OCI-M1 (cell line): ENCODE results near the gene RDM1.

Experiments
- DNase-seq: peaks from one replicate; lab custom pipeline; 2025; lab: John Stamatoyannopoulos, UW

The RDM1 gene

DNA sequence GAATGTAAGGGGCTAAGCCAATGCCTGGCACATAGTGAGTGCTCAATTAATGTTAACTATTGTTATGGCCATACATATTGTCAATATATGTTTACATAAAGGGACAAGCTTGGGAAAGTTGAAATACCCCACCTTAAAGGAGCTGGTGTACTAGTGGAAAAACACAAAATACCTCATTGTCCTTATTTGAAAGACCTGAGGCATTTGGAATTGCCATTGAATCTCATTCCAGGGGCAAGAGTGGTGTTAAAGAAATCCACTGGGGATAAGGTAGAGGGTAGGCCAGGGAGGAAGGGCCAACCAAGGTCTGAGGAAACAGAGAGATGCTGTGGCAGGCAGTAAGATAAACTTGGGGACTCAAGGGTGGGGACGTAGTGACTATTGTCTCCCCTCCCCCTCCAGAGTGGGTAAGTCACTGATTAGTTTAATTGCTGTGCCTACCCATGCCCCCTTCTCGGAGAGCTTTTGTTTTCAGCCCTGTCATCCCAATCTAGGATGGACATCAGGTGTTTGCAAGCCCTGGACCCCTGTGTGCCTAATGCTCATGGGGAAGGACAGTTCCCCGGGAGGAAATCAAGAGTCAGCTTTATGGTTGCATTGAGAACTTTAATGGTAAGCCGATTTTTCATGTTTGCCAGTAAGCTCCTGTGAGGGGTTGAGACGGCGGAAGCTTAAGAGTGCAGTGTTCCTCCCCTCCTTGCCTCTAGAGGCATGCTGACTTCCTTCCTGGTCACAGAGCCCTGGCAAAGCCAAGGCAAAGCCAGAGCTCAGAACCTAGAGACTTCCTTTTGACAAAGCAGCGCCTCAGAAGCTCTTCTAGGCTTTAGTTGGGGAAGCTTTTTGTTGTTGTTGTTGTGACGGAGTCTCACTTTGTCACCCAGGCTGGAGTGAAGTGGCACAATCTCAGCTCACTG is 59.4 kb downstream of the RDM1 start:
- no peak for DNase-seq

DNA sequence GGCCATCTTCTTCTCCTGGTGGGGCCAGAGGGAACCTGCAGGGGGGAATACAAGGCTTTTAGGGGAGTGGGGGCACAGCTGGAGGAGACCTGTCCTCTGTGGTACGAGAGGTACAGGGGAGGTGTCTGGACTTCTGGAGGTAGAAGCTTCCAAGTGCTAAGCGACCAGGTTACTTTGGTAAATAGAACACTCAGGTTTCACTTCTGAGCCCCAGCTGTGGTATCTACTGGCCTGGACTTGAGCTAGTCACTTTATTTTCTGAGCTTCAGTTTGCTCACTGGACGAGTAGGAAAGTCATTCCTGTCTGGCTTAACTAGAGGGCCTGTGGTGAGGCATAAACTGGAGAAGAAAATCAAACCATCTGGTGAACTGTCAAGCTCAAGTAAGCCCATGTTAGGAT is 61.8 kb downstream of the RDM1 start, which contains the start of gene HEATR9:
TSS of gene HEATR9 (minus strand) at position 155 of the 400 bp plus-strand sequence. CDS start at position 6, 149 bp downstream.
- no peak for DNase-seq
